K562 (cell line): ENCODE data around the gene ANKLE1. TPM values are rescaled to one million over a fixed set of nuclear protein-coding genes. Genes with fewer than 3 reads are reported as not detected.

Experiments used
- BDP1 ChIP-seq: IDR thresholded peaks from 3 replicates; pipeline ENCODE4 v1.6.1; 2011; ENCODE audit not compliant: insufficient read length, insufficient read depth
- BRD9 ChIP-seq: fragments of 450-650 bp; IDR thresholded peaks from 2 replicates; pipeline ENCODE4 v1.6.1; 2018; ENCODE audit warnings: low read depth; ENCODE audit not compliant: partially characterized antibody
- DMBX1 ChIP-seq: fragments of 250-450 bp; sonication (Bioruptor Pico); IDR thresholded peaks from 2 replicates; pipeline ENCODE4 v1.8.0; 2022; ENCODE audit warnings: inconsistent platforms, mild to moderate bottlenecking, moderate library complexity, borderline replicate concordance
- ESRRA ChIP-seq: fragments of 450-650 bp; IDR thresholded peaks from 2 replicates; pipeline ENCODE4 v1.6.1; 2014; ENCODE audit warnings: low read depth, mild to moderate bottlenecking, moderate library complexity, borderline replicate concordance
- HDAC1 ChIP-seq, 2 experiments: fragments of 450-650 bp; IDR thresholded peaks; 2 replicates each; pipeline ENCODE4 v1.6.1; 2016 to 2017; ENCODE audit warnings: inconsistent platforms in 1 of 2, mild to moderate bottlenecking in 1 of 2, moderate library complexity in 1 of 2
- LARP7 ChIP-seq: fragments of 450-650 bp; IDR thresholded peaks from 2 replicates; pipeline ENCODE4 v1.6.1; 2016
- MGA ChIP-seq: fragments of 450-650 bp; IDR thresholded peaks from 2 replicates; pipeline ENCODE4 v1.6.1; 2016; ENCODE audit warnings: mild to moderate bottlenecking, moderate library complexity
- NR1H2 ChIP-seq: sonication (generic); formaldehyde crosslinking; IDR thresholded peaks from 2 replicates; pipeline ENCODE4 v1.4.0; 2020; ENCODE audit warnings: mild to moderate bottlenecking, missing genetic modification reagents
- PCBP1 ChIP-seq: fragments of 200-400 bp; formaldehyde crosslinking; IDR thresholded peaks from 2 replicates; pipeline ENCODE4 v1.6.1; 2018; ENCODE audit warnings: mild to moderate bottlenecking, low read depth, low read length; ENCODE audit not compliant: poor library complexity, severe bottlenecking
- RAD21 ChIP-seq, 2 experiments: fragments of 250-450 bp in 1 of 2; fragments of 450-650 bp in 1 of 2; sonication (Bioruptor Pico) in 1 of 2; formaldehyde crosslinking in 1 of 2; IDR thresholded peaks in 1 of 2; conservative IDR thresholded peaks in 1 of 2; 2 replicates each; pipeline versions ENCODE4 v1.4.0 to v1.8.0; 2020 to 2022; ENCODE audit warnings: mild to moderate bottlenecking in 2 of 2, moderate library complexity in 1 of 2
- SIN3A ChIP-seq, 2 experiments: fragments of 150-350 bp in 1 of 2; IDR thresholded peaks; 2 replicates each; pipeline ENCODE4 v1.6.1; 2011 to 2016; ENCODE audit warnings: borderline replicate concordance in 2 of 2, low read depth in 2 of 2, low read length in 2 of 2, mild to moderate bottlenecking in 2 of 2, moderate library complexity in 2 of 2; ENCODE audit not compliant: control insufficient read depth in 1 of 2
- SIN3B ChIP-seq: fragments of 450-650 bp; IDR thresholded peaks from 2 replicates; pipeline ENCODE4 v1.6.1; 2017; ENCODE audit warnings: low read depth, mild to moderate bottlenecking, moderate library complexity
- SMAD3 ChIP-seq: fragments of 450-650 bp; formaldehyde crosslinking; conservative IDR thresholded peaks from 2 replicates; pipeline ENCODE4 v1.4.0; 2020; ENCODE audit warnings: mild to moderate bottlenecking
- SMARCB1 ChIP-seq: IDR thresholded peaks from 2 replicates; pipeline ENCODE4 v1.6.1; 2011; ENCODE audit warnings: improper control_type of control experiment, low read depth; ENCODE audit not compliant: insufficient read length
- TAF7 ChIP-seq: fragments of 450-650 bp; IDR thresholded peaks from 2 replicates; pipeline ENCODE4 v1.6.1; 2016; ENCODE audit warnings: missing genetic modification characterization, missing compliant biosample characterization
- ZNF445 ChIP-seq: fragments of 250-450 bp; sonication (Bioruptor Pico); IDR thresholded peaks from 2 replicates; pipeline ENCODE4 v1.4.0; 2020; ENCODE audit warnings: low read depth, mild to moderate bottlenecking, moderate library complexity
- ZNF644 ChIP-seq: fragments of 200-800 bp; sonication (Bioruptor generic); IDR thresholded peaks from 2 replicates; pipeline ENCODE4 v1.6.1; 2016; ENCODE audit warnings: low read depth, missing genetic modification characterization, missing compliant biosample characterization
- polyA plus RNA-seq, 8 experiments: library from polyadenylated mRNA; depleted of rRNA in 4 of 8; stranded (reverse) in 5 of 8; unstranded in 3 of 8; fragments of >200 nt; fragmentation: Nextera tagmentation in 2 of 8; fragmentation: Illumina TruSeq in 1 of 8; extraction: Ambion mirVana in 2 of 8; extraction: Trizol in 1 of 8; gene quantifications; 2 replicates each; pipeline versions ENCODE4 v1.2.1 to v1.2.3, GENCODE V29; 2011 to 2014; ENCODE audit warnings: inconsistent platforms in 1 of 8, missing spikeins in 1 of 8
- total RNA-seq, 7 experiments: library from RNA; depleted of rRNA in 6 of 7; stranded (reverse); fragments of >200 nt in 6 of 7; fragmentation: Illumina TruSeq in 2 of 7; extraction: Trizol in 2 of 7; gene quantifications; 2 replicates each; pipeline versions ENCODE4 v1.2.1 to v1.2.3, GENCODE V29; 2011 to 2021; ENCODE audit warnings: low replicate concordance in 1 of 7

Gene ANKLE1
- total and polyA plus RNA-seq, 9 of the 15 experiments (the other 6 are each of a cell fraction or from before 2014, with no cell fraction given) = 0.63 to 9.2 (median 2.9) TPM

DNA sequence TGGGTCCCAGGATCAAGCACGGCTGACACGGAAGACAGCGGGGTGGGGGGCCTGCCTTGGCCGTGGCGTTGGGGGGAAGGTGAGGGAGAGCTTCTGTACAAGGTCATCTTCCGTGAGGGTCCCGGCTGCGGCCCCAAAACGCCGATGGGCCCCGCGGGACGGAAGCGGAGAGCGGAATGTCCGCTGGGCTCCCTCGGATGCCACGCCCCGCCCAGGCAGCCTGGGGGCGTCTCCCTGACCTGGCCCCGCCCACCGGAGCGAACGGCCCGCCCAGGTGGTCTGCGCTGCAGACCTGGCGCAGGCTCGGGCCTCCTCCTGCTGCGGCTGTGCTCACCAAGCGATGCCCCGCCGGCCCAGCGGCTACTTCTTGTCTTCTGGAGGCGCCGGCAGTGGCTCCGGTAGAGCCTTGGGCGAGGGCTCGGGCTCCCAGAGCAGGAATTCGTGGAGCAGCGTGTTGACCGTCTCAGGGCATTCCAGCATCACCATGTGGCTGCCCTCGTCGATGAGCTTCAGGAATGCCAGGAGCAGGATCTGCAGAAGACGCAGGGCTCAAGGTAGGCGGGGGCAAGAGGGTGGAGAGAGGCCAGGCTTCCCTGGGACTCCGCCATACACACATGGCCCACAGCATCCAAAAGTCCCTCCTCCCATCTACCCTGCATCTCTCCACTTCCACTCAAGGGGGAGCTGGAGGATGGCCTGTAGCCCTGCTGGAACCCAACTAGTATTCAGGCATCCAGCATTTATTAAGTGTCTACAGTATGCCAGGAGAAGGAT lies 10.8 kb downstream of the ANKLE1 start (continued):
- no peak for TF ChIP-seq BDP1
- peak; percentile 90 for TF ChIP-seq BRD9
- no peak for TF ChIP-seq DMBX1 (CRISPR knock-in tag)
- TF ChIP-seq MGA = no peak; the same call in 1 of the 2 replicates
- TF ChIP-seq SIN3B = no peak
- no peak for TF ChIP-seq ZNF644 (tag)
- TF ChIP-seq HDAC1 (IDR thresholded peaks at IDR 0.05) = peak in 1 of 2 experiments; percentile 68; a peak in 1 of 4 replicates
- no peak; the same call in none of the 2 replicates for TF ChIP-seq ESRRA
- peak; percentile 64 to 87 for TF ChIP-seq RAD21 (CRISPR knock-in tag; conservative IDR thresholded peaks at IDR 0.05 in 1 of 2, IDR thresholded peaks at IDR 0.05 in 1 of 2)
- TF ChIP-seq SMARCB1 = no peak
- TF ChIP-seq SIN3A (IDR thresholded peaks at IDR 0.05; ENCODE audit: borderline replicate concordance in 2 of 2, control insufficient read depth in 1 of 2, low read depth in 2 of 2, low read length in 2 of 2) = peak; percentile 25 to 62; a peak in 1 of 4 replicates
- TF ChIP-seq LARP7 = no peak
- TF ChIP-seq TAF7 = no peak
- TF ChIP-seq PCBP1 = no peak
- TF ChIP-seq ZNF445 = no peak
- TF ChIP-seq NR1H2 (CRISPR knock-in tag) = no peak; the same call in 1 of the 2 replicates
- no peak for TF ChIP-seq SMAD3 (CRISPR knock-in tag)
